Endometrial microvascular endothelial cells (primary cell): Measurements from ENCODE around the gene DNAJB12. TPM values are rescaled to one million over a fixed set of nuclear protein-coding genes. Genes with fewer than 3 reads are reported as not detected.

ENCODE experiments used
- in situ Hi-C: cut with HindIII; loops from 2 replicates; pipeline ENCODE4 v1.10.0; 2017; ENCODE audit warnings: low sequenced_read_pairs, low pct_unique_long_range_greater_than_20kb; ENCODE audit errors: inconsistent ontology term
- total RNA-seq: library from RNA; depleted of rRNA; stranded (reverse); fragments of >200 nt; gene quantifications from one replicate; pipeline ENCODE4 v1.2.3, GENCODE V29; 2015; ENCODE audit errors: inconsistent ontology term

Gene DNAJB12
- total RNA-seq, 1 donor from 2014 or later, result 33.5 TPM

DNA sequence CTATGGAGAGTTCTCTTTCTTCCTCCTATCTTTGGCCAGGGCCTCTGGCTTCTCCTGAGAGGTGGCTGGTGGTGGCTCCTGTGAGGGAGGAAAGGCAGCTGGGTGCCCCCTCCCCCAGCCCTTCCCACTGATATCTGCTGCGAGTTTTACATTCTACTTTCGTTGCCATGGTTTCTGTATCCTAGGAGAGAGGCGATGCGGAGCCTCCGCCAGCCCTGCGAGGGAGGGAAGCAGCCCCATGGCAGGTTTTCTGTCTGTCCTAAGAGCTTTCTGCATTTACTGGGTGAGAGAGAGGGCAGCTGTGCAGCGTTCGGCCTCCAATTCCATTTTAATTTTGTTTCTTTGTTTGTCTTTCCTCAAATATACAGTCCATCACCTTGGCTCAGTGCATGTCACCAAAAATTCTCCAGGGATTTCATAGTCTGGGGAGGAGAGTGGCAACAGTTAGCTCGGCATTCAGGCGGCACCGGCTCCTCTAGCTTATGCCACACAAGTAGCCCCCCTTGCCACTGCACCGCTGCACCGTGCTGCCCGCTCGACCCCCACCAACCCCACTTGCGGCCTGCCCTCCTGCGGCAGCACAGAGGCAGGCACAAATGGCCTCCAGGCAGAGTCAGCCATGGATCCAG is 20.4 kb downstream of the DNAJB12 start:
- in situ Hi-C loops, result no loop called here

GRCh38 chr10:72333112-72334015 is 21.4 kb downstream of the DNAJB12 start:
- in situ Hi-C loops, result no loop called here

DNA sequence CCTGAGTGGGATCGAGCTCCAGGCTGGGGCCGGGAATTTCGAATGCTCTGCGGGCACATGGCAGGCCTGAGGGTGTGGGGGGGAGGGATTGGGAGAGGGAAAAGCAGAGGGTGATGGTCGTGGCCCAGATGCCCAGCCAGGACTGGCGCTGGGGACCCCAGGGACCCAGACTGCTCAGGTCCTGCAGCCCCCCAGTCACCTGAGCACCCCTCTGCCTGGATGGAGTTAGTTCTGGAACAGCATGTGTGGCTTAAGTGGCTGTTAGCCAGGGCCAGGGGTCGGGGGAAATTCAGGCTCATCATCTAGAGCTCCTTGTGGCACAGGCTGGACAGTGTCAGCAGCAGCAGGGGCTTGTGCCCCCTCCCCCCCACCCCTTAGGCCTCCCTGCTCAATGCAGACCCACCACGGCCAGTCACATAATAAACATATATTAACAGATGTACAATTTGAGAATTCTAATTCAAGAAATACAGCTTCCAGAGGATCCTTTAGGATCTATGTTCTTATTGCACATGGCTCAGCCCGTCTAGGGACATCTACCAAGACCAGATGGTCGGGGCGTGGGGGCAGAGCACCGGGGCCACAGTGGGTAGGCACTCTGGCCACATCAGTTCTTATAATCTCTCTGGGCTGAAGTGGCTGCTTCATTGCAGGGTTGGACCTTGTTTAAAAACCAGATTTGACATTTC is 22.2 kb downstream of the DNAJB12 start:
- in situ Hi-C loops, result no loop called here

DNA sequence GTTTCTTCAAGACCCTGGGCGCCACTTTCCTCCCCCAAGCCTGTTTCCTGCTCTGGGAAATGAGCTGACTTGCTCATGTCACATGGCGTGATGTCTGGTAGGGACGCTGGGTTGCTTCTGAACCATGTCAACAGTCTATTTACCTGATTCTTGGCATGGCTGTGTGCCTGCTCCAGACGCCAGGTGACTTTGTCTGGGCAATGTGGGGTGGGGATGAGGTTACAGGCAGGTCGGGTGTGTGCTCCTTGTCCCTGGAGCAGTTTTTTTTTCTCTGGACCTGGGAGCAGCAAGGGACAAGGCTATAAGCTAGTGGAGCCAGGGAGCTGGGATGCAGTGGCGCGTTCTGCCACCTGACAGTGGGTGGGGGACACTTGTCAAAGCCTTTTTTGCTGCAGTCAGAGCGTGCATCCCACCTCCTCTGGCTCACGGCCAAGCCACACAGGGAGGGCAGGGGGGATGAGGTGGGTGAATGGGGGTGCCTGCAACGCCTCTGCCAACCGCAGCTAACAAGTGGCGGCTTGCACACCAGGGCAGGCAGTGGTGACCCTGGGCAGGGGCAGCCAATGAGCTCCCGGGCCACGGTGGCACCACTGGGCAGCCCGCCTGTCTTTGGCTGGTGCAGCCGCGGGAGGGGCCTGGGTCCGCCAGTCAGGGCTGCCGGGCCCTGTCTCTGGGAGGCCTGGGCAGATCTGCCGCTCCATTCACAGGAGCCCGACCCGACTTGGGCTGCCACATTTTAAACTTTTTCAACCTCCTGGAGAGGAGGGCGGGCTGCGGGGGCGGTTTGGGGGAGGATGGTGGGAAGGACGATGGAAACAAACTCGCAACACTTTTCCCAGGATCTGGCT is 22.9 kb downstream of the DNAJB12 start:
- in situ Hi-C loops, result no loop called here

DNA sequence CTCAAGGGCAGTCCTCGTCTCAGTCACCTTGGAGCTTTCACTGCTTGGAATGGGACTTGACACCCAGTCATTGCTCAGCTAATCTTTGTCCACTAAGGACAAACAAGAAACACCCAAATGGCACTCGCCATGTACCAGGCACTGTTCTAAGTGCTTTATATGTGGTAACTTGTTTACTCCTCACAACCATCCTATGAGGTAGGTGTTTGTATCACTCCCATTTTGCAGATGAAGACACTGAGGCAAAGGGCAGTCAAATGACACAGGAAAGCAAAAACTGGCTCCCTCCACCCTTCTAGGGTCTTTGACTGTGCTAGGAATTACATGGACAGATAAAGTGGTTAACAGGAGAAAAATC is 24.7 kb downstream of the DNAJB12 start:
- in situ Hi-C loops, result no loop called here

DNA sequence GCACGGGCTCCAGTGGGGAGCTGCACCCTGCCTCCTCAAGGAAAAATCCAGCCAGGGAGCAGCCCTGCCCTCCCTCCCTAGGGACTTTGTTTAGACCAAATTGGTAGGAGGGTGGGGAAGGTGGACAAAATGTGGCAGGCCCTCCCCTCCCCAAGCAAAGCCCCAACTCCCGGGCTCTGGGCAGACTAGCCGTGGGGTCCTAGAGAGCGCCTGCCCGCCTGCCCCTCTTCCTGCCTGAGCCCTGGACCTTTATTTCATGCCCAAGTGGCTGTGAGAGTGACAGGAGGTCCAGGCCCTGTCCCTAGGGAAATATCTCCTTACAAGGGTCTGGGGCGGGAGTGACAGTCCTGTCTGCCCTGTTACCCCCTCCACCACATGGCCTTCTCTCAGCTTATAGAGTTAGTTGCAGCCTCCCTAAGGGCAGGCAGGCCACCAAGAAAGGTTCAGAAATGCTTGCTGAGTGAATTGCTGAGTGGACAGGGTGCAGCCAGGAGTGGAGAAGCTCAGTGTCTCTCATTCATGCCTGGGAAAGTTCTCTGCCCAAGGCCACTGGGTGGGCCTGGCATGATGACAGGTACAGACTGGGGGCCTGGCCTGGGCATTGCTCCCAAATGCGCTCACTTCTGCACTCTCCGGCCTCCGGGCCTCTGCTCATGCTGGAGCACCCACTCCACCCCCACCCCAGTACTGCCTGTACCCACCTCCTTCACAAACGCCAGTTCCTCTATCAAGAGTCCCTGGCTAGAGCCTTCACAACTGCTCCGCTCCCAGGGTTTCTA is 25.2 kb downstream of the DNAJB12 start:
- in situ Hi-C loops, result loop anchor here (10.0 kb wide), 1 partner anchor 55 kb away; the partner anchor contains the start of gene DDIT4

- in situ Hi-C loops, result loop anchor here (10.0 kb wide), 1 partner anchor 54 kb away; the partner anchor contains the start of gene DDIT4
Measured at GRCh38 chr10:72328829-72329204, 25.9 kb downstream of the DNAJB12 start.

- in situ Hi-C loops, result loop anchor here (10.0 kb wide), 1 partner anchor 53 kb away; the partner anchor contains the start of gene DDIT4
Measured at GRCh38 chr10:72328045-72328828, 26.5 kb downstream of the DNAJB12 start.

DNA sequence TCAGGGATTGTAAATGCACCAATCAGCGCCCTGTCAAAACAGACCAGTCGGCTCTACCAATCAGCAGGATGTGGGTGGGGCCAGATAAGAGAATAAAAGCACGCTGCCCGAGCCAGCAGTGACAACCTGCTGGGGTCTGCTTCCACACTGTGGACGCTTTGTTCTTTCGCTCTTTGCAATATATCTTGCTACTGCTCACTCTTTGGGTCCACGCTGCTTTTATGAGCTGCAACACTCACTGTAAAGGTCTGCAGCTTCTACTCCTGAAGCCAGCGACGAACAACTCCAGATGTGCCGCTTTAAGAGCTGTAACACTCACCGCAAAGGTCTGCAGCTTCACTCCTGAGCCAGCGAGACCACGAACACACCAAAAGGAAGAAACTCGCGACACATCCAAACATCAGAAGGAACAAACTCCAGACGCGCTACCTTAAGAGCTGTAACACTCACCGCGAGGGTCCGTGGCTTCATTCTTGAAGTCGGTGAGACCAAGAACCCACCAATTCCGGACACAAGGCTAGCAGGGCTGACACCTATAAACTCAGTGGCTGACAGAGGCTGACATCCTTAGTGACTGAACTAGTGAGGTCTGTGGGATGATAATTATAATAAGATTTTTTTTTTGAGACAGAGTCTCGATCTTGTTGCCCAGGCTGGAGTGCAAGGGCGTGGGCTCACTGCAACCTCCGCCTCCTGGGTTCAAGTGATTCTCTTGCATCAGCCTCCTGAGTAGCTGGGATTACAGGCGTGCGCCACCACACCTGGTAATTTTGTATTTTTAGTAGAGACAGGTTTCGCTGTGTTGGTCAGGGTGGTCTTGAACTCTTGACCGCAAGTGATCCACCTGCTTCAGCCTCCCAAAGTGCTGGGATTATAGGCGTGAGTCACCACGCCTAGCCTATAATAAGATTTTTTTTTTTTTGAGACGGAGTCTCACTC is 27.8 kb downstream of the DNAJB12 start:
- in situ Hi-C loops, result loop anchor here (10.0 kb wide), 1 partner anchor 52 kb away; the partner anchor contains the start of gene DDIT4

DNA sequence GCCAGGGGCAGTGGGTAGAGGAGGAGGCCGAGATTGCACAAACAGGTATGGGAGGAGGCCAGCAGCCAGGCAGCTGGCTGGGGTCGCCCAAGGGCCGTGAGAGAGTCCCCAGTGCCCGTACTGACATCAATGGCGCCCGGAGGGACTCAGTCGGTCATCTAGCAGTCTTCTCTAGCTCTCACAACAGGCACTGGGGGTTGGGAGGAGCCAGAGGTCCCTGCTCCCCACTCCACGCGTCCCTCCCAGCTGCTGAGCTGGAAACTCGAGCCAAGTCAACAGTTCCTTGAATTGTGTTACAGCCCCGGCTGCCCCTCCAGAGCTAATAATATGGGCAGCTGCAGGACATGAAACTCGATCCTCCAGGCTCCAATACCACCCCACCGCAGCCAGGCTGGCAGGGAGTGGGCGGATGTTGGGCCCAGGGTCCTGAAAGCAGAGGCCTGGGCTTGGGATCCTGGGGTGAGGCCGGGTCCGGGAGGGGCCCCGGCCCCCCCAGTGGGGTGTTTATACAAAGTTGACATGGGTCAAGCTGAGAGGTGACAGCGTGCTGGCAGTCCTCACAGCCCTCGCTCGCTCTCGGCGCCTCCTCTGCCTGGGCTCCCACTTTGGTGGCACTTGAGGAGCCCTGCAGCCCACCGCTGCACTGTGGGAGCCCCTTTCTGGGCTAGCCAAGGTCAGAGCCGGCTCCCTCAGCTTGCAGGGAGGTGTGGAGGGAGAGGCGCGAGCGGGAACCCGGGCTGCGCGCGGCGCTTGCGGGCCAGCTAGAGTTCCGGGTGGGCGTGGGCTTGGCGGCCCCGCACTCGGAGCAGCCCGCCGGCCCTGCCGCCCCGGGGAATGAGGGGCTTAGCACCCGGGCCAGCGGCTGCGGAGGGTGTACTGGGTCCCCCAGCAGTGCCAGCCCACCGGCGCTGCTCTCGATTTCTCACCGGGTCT is 29.2 kb downstream of the DNAJB12 start:
- in situ Hi-C loops, result loop anchor here (10.0 kb wide), 1 partner anchor 51 kb away; the partner anchor contains the start of gene DDIT4

GRCh38 chr10:72323771-72324191 is 30.9 kb downstream of the DNAJB12 start:
- in situ Hi-C loops, result loop anchor here (10.0 kb wide), 1 partner anchor 49 kb away; the partner anchor contains the start of gene DDIT4

GRCh38 chr10:72323108-72323749 is 31.5 kb downstream of the DNAJB12 start:
- in situ Hi-C loops, result loop anchor here (10.0 kb wide), 1 partner anchor 48 kb away; the partner anchor contains the start of gene DDIT4

DNA sequence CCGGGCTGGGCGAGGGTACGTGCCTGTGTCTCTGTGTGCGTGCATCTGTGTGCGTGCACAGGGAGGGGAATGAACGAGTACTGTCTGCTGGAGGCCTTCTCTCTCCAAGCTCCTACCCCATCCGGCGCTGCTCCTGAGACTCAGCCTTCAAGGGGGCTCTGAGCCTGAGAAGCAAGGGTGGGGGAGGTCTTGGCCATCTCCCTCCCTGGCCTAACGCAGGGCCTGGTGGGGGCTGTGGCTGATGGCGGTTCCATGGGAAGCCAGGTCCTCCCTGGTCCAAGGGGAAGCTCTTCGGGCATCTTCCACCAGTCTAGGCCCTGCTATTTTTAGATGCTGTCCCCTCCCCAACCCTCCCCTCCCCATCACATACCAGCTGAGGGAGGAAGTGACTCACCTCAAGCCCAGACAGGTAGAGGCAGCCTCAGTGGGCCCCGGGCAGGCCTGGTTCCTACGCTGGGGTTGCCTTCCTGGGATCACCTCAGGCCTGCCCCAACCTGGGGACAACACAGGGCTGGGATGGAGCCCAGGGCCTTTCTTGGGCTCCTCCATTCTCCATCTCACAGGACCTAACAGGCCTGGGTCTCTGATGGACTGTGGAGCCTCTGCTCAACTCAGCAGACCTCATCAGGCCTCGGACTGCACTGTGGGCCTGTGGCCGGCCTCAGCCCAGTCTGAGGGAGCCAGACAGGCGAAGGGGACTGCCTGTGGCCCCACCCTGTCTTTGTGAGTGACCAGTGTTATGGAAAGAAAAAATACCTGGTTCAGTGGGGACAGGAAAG is 32.2 kb downstream of the DNAJB12 start:
- in situ Hi-C loops, result loop anchor here (10.0 kb wide), 1 partner anchor 48 kb away; the partner anchor contains the start of gene DDIT4

GRCh38 chr10:72322030-72322279 is 32.8 kb downstream of the DNAJB12 start:
- in situ Hi-C loops, result loop anchor here (10.0 kb wide), 1 partner anchor 47 kb away; the partner anchor contains the start of gene DDIT4
